ENCODE measurements around the gene ADISSP.

DNA sequence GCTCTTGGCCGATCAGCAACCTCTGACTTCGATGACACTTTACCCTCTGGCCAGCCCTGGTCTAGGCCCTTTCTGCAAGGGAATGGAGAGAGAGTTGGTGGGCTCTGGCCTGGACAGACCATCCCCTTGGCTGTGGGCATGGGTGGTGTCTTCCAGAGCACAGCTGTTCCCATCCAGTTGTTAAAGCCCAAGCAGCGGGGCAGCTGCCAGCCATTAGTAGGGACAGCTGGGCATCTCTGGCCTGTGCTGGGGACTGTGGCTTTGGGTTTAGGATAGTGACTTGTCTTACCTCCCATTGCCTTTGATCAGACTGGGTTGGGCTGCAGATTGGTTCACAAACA, 31.3 kb upstream of the ADISSP start:
- TF ChIP-seq CTCF (IDR thresholded peaks at IDR 0.05) (no peak), POLR2A (IDR thresholded peaks at IDR 0.05) (no peak)
